Measurements from ENCODE around the gene TAB3.

Gene TAB3

GRCh38 chrX:30918480-30918879 lies 29.4 kb upstream of the TAB3 start:
- no peak for DNase-seq (ENCODE audit: low read depth)
- no peak overlapping the region for H3K4me3 ChIP-seq (ENCODE audit: low read length)
- no peak for TF ChIP-seq CTCF (conservative IDR thresholded peaks at IDR 0.05; ENCODE audit: low read depth, low read length)

GRCh38 chrX:30913492-30913891 lies 24.4 kb upstream of the TAB3 start:
- no peak overlapping the region for H3K4me3 ChIP-seq (ENCODE audit: low read length)
- no peak for TF ChIP-seq CTCF (conservative IDR thresholded peaks at IDR 0.05; ENCODE audit: low read depth, low read length)
- DNase-seq (ENCODE audit: low read depth) = no peak

- TF ChIP-seq CTCF (conservative IDR thresholded peaks at IDR 0.05; ENCODE audit: low read depth, low read length) = no peak
- no peak overlapping the region for H3K4me3 ChIP-seq (ENCODE audit: low read length)
- no peak for DNase-seq (ENCODE audit: low read depth)
These were observed 21.2 kb upstream of the TAB3 start for GRCh38 chrX:30910124-30910860.

GRCh38 chrX:30906726-30907125 lies 17.7 kb upstream of the TAB3 start:
- H3K4me3 ChIP-seq (ENCODE audit: low read length) = no peak overlapping the region
- DNase-seq (ENCODE audit: low read depth) = no peak
- TF ChIP-seq CTCF (conservative IDR thresholded peaks at IDR 0.05; ENCODE audit: low read depth, low read length) = no peak

GRCh38 chrX:30905321-30905720 lies 16.3 kb upstream of the TAB3 start:
- no peak for DNase-seq (ENCODE audit: low read depth)
- TF ChIP-seq CTCF (conservative IDR thresholded peaks at IDR 0.05; ENCODE audit: low read depth, low read length) = no peak
- no peak overlapping the region for H3K4me3 ChIP-seq (ENCODE audit: low read length)

- no peak overlapping the region for H3K4me3 ChIP-seq (ENCODE audit: low read length)
- DNase-seq (ENCODE audit: low read depth) = no peak
- TF ChIP-seq CTCF (conservative IDR thresholded peaks at IDR 0.05; ENCODE audit: low read depth, low read length) = no peak
These were observed 15.6 kb upstream of the TAB3 start for GRCh38 chrX:30904632-30905031.

- H3K4me3 ChIP-seq (ENCODE audit: low read length) = no peak overlapping the region
- no peak for DNase-seq (ENCODE audit: low read depth)
- TF ChIP-seq CTCF (conservative IDR thresholded peaks at IDR 0.05; ENCODE audit: low read depth, low read length) = no peak
These were observed 15.1 kb upstream of the TAB3 start for GRCh38 chrX:30904186-30904585.
